A673 (cell line): ENCODE measurements around the gene NT5C2. TPM values are rescaled to one million over a fixed set of nuclear protein-coding genes. Genes with fewer than 3 reads are reported as not detected.

Experiments
- BruUV-seq: library from RNA; stranded (reverse); fragments of 400-500 nt; replicated peaks from 2 replicates; lab custom pipeline; 2021; lab: Mats Ljungman, UMichigan
- CTCF ChIA-PET: fragments of 300-600 bp; sonication (Branson Sonifier 250); formaldehyde crosslinking; loops from one replicate; lab custom pipeline; 2022; ENCODE audit warnings: antibody characterized with exemption; lab: Charles Lee
- POLR2A ChIA-PET: fragments of 300-600 bp; sonication (Branson Sonifier 250); formaldehyde crosslinking; loops from one replicate; lab custom pipeline; 2022; ENCODE audit warnings: antibody characterized with exemption; ENCODE audit not compliant: low non-redundant PET; lab: Charles Lee
- DNase-seq: peaks from one replicate; pipeline ENCODE4 v3.0.0-alpha.2; 2015; ENCODE audit warnings: low spot score
- H3K27ac ChIP-seq: fragments of 200-600 bp; sonication (generic); 2 replicates; pipeline ENCODE4 v1.5.1; 2016; ENCODE audit warnings: mixed run types, low read depth, mild to moderate bottlenecking, mixed read lengths, antibody characterized with exemption, low read length; ENCODE audit not compliant: poor library complexity, severe bottlenecking
- H3K27me3 ChIP-seq: fragments of 200-600 bp; sonication (generic); replicated peaks from 2 replicates; pipeline ENCODE4 v1.6.1; 2017; ENCODE audit warnings: mixed run types, low read depth, mild to moderate bottlenecking, mixed read lengths, antibody characterized with exemption, low read length; ENCODE audit not compliant: insufficient read depth, poor library complexity
- H3K36me3 ChIP-seq: fragments of 200-600 bp; sonication (generic); 2 replicates; pipeline ENCODE4 v1.6.1; 2016; ENCODE audit warnings: mixed run types, mild to moderate bottlenecking, mixed read lengths, antibody characterized with exemption, low read length; ENCODE audit not compliant: insufficient read depth, poor library complexity, severe bottlenecking
- H3K4me1 ChIP-seq: fragments of 200-600 bp; sonication (generic); 2 replicates; pipeline ENCODE4 v1.6.1; 2017; ENCODE audit warnings: mixed run types, mild to moderate bottlenecking, mixed read lengths, antibody characterized with exemption, low read length; ENCODE audit not compliant: insufficient read depth, poor library complexity, severe bottlenecking
- H3K4me3 ChIP-seq: fragments of 200-600 bp; sonication (generic); 2 replicates; pipeline ENCODE4 v1.5.1; 2016; ENCODE audit warnings: low read depth, mixed run types, mild to moderate bottlenecking, mixed read lengths, low read length; ENCODE audit not compliant: poor library complexity, severe bottlenecking
- H3K9me3 ChIP-seq: fragments of 200-600 bp; sonication (generic); 2 replicates; pipeline ENCODE4 v1.6.1; 2016; ENCODE audit warnings: mixed run types, low read depth, mild to moderate bottlenecking, mixed read lengths, antibody characterized with exemption, low read length; ENCODE audit not compliant: poor library complexity, severe bottlenecking
- EZH2 ChIP-seq: fragments of 200-600 bp; sonication (generic); IDR thresholded peaks from 2 replicates; pipeline ENCODE4 v1.6.1; 2017; ENCODE audit warnings: borderline replicate concordance, low read depth, mild to moderate bottlenecking, mixed read lengths, antibody characterized with exemption, low read length; ENCODE audit not compliant: poor library complexity, severe bottlenecking
- intact Hi-C: fragments of 100-400 bp; cut with micrococcal nuclease; formaldehyde crosslinking; loops from one replicate; pipeline ENCODE4 v1.10.0; 2022; ENCODE audit not compliant: unreplicated experiment
- total RNA-seq: library from RNA; stranded (reverse); gene quantifications from 2 replicates; pipeline ENCODE4 v1.2.3, GENCODE V29; 2021
- TF ChIP-seq, protein P1 (sequence below): fragments of 300-800, 200-600 bp; sonication (generic); conservative IDR thresholded peaks from 2 replicates; pipeline ENCODE4 v1.5.1; 2017; ENCODE audit warnings: low read depth, mild to moderate bottlenecking, antibody characterized with exemption, low read length, moderate library complexity, mixed read lengths

The NT5C2 gene
- total RNA-seq, 1 experiment from 2014 or later = 61.8 TPM

DNA sequence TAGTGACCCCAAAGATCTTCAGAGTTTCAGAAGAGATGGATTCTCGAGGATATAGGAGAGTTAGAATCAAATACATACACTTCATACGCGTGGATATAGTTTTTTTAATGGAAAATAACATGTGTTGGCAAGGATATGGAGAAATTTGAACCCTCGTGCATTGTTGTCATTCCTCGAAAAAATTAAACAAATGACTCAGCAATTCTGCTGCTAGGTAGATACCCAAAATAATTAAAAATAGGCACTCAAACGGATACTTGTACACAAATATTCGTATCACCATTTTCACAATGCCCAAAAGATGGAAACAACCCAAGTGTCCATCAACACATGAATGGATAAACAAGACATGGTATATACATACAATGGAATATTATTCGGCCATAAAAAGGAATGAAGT is 5.6 kb upstream of the NT5C2 start:
- ChIA-PET POLR2A (no interaction called here), CTCF (no interaction called here)
- H3K27me3 ChIP-seq = no peaks in the 10 kb centered on the region
- intact Hi-C loops = no loop called here
- no peaks in the 10 kb centered on the region for H3K9me3 ChIP-seq
- TF ChIP-seq EZH2 = no peak
- TF ChIP-seq, protein P1, sequence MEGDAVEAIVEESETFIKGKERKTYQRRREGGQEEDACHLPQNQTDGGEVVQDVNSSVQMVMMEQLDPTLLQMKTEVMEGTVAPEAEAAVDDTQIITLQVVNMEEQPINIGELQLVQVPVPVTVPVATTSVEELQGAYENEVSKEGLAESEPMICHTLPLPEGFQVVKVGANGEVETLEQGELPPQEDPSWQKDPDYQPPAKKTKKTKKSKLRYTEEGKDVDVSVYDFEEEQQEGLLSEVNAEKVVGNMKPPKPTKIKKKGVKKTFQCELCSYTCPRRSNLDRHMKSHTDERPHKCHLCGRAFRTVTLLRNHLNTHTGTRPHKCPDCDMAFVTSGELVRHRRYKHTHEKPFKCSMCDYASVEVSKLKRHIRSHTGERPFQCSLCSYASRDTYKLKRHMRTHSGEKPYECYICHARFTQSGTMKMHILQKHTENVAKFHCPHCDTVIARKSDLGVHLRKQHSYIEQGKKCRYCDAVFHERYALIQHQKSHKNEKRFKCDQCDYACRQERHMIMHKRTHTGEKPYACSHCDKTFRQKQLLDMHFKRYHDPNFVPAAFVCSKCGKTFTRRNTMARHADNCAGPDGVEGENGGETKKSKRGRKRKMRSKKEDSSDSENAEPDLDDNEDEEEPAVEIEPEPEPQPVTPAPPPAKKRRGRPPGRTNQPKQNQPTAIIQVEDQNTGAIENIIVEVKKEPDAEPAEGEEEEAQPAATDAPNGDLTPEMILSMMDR = no peak
- DNase-seq = no peak
- no TSS peak for BruUV-seq
- H3K27ac ChIP-seq = no peak overlapping the region
- no peaks in the 10 kb centered on the region for H3K4me1 ChIP-seq
- no peaks in the 10 kb centered on the region for H3K36me3 ChIP-seq
- no peak overlapping the region for H3K4me3 ChIP-seq

DNA sequence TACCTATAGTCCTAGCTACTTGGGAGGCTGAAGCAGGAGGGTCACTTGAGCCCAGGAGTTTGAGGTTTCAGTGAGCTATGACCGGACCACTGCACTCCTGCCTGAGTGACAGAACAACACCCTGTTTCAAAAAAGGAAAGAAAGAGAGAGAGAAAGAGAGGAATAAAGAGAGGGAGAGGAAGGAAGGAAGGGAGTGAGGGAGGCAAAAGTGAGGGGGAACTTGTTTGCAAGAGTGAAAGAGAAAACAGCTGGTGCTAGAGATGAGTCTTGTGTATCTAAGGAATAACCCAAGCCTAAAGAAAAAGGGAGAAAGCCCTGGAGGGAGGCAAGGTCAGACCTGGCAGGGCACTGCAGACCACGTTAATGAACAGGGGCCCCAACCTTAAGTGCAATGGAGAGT is 4.8 kb upstream of the NT5C2 start:
- no peak for TF ChIP-seq EZH2
- TF ChIP-seq, protein P1 = no peak
- POLR2A ChIA-PET = interaction anchor here (0.7 kb wide), 1 partner anchor 429 kb away, joined by 6 read pairs; no protein-coding TSS in a partner anchor
- H3K9me3 ChIP-seq = no peaks in the 10 kb centered on the region
- H3K27ac ChIP-seq = no peak overlapping the region
- no peak for DNase-seq
- no TSS peak for BruUV-seq
- intact Hi-C loops = no loop called here
- H3K27me3 ChIP-seq = no peaks in the 10 kb centered on the region
- CTCF ChIA-PET = no interaction called here
- H3K4me1 ChIP-seq = no peaks in the 10 kb centered on the region
- H3K4me3 ChIP-seq = no peak overlapping the region
- no peaks in the 10 kb centered on the region for H3K36me3 ChIP-seq

DNA sequence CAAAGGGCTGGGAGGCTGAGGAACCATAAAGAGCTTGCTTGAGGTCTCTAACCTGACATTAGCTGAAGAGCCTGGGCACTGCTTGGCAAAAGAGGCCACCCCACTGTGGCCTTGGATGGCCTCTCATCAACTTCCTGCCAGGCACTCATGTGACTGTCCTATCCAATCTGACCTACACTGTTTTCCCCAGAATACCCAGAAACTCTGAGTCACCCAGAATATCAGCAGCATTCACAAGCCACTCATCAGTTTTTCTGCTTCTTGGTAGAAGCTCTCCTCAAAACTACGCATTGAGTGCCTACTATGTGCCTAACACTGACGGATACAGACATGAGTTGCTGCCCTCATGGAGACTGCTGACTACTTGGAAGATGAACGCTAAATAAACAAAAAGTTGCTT is 4.1 kb upstream of the NT5C2 start:
- H3K4me1 ChIP-seq = no peaks in the 10 kb centered on the region
- no peak overlapping the region for H3K27ac ChIP-seq
- no peak for DNase-seq
- no TSS peak for BruUV-seq
- intact Hi-C loops = no loop called here
- no peaks in the 10 kb centered on the region for H3K9me3 ChIP-seq
- H3K27me3 ChIP-seq = no peaks in the 10 kb centered on the region
- ChIA-PET POLR2A (interaction anchor here (0.7 kb wide), 1 partner anchor 428 kb away, joined by 6 read pairs; no protein-coding TSS in a partner anchor), CTCF (no interaction called here)
- H3K36me3 ChIP-seq = no peaks in the 10 kb centered on the region
- TF ChIP-seq EZH2 = no peak
- H3K4me3 ChIP-seq = no peak overlapping the region

DNA sequence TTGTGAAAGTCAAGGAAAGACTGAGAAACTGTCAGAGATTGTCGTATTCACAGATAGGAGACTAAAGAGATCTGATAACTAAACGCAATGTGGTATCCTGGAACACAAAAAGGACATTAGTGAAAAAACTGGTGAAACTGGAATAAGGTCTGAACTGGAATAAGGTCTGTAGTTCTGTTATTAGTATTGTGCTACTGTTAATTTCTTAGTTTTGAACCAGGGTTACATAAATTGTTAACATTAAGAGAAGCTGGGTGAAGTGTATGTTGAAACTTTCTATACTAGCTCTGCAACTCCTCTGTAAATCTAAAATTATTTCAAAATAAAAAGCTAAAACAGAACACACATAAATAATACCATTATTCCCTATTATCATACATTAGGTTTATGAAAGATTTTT is 3.4 kb upstream of the NT5C2 start:
- ChIA-PET CTCF (no interaction called here), POLR2A (no interaction called here)
- H3K4me1 ChIP-seq = peaks cover 4% of the 10 kb centered on the region
- no TSS peak for BruUV-seq
- TF ChIP-seq, protein P1 = no peak
- no peak for TF ChIP-seq EZH2
- H3K9me3 ChIP-seq = no peaks in the 10 kb centered on the region
- DNase-seq = no peak
- H3K27me3 ChIP-seq = no peaks in the 10 kb centered on the region
- H3K27ac ChIP-seq = no peak overlapping the region
- H3K36me3 ChIP-seq = no peaks in the 10 kb centered on the region
- intact Hi-C loops = no loop called here
- no peak overlapping the region for H3K4me3 ChIP-seq
